ENCODE results near the gene SYNGAP1. TPM values are rescaled to one million over a fixed set of nuclear protein-coding genes. Genes with fewer than 3 reads are reported as not detected.

The SYNGAP1 gene
- total RNA-seq, 1 experiment from 2014 or later: 77.6 TPM

DNA sequence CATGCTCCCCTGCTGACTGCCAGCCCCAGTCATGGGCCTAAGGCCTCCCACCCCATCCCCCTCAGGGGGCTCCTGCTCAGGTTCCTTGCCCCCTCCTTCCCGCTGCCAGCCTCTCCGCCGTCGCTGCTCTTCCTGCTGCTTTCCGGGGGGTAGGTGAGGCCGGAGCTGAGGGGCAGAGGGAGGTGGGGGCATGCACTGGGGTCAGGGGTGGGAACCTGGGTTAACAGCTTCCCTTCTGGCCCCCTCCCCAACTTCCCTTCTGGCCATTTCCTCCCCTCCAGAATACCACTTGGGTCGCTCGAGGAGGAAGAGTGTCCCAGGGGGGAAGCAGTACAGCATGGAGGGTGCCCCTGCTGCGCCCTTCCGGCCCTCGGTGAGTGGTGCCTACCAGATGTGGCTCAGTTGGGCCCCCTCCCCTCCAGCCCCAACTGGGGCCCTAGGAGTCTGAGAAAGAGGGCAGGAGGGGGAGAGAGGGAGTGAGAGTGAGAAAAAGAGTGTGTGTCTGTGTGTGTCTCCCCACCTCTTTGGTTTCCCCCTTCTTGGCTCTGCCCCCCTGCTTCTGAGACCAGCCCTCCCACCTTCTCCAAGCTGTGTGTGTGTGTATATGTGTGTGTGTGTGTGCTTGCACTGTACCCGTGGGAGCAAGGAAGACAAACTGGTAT, 12.1 kb downstream of the SYNGAP1 start:
- ChIA-PET CTCF (interaction anchor here (0.9 kb wide), 1 partner anchor 22 kb away, joined by 3 read pairs; the partner anchor contains the start of gene ZBTB9), POLR2A (ENCODE audit: low non-redundant PET) (no interaction called here)
- H3K9me3 ChIP-seq (ENCODE audit: low read depth, low read length, poor library complexity, severe bottlenecking): no peaks in the 10 kb centered on the region
- peaks cover 23% of the 10 kb centered on the region for H3K36me3 ChIP-seq (ENCODE audit: insufficient read depth, low read length, poor library complexity, severe bottlenecking)
- peak overlapping the region; percentile 75 for H3K27ac ChIP-seq (ENCODE audit: low read depth, low read length, poor library complexity, severe bottlenecking)
- no TSS peak for BruUV-seq (replicated peaks)
- no peaks in the 10 kb centered on the region for H3K27me3 ChIP-seq (replicated peaks; ENCODE audit: insufficient read depth, low read depth, low read length, poor library complexity)
- H3K4me1 ChIP-seq (ENCODE audit: insufficient read depth, low read length, poor library complexity, severe bottlenecking): peaks cover 58% of the 10 kb centered on the region
- TF ChIP-seq EZH2 (IDR thresholded peaks at IDR 0.05; ENCODE audit: borderline replicate concordance, low read depth, low read length, poor library complexity, severe bottlenecking): no peak
- peak; percentile 67 for DNase-seq (ENCODE audit: low spot score)
- intact Hi-C loops (cut with micrococcal nuclease; ENCODE audit: unreplicated experiment): no loop called here
- H3K4me3 ChIP-seq (ENCODE audit: low read depth, low read length, poor library complexity, severe bottlenecking): peak overlapping the region; percentile 31

DNA sequence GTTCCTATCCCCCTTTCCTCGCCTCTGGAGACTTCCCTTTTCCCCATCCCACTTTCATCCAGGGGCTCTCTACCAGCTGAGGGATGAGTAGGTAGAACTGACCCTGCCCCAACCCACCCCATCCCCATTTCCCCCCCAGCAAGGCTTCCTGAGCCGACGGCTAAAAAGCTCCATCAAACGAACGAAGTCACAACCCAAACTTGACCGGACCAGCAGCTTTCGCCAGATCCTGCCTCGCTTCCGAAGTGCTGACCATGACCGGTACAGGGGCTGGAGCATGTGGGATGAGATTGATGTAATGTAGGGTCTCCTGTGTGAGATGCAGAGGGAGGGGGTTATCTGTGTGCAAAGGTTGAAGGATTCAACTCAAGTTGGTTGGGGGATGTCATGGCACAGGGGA, 12.7 kb downstream of the SYNGAP1 start:
- BruUV-seq (replicated peaks): no TSS peak
- intact Hi-C loops (cut with micrococcal nuclease; ENCODE audit: unreplicated experiment): no loop called here
- ChIA-PET CTCF (interaction anchor here (0.9 kb wide), 1 partner anchor 22 kb away, joined by 3 read pairs; the partner anchor contains the start of gene ZBTB9), POLR2A (ENCODE audit: low non-redundant PET) (no interaction called here)
- no peaks in the 10 kb centered on the region for H3K9me3 ChIP-seq (ENCODE audit: low read depth, low read length, poor library complexity, severe bottlenecking)
- no peak for DNase-seq (ENCODE audit: low spot score)
- H3K4me3 ChIP-seq (ENCODE audit: low read depth, low read length, poor library complexity, severe bottlenecking): peak overlapping the region; percentile 31
- H3K4me1 ChIP-seq (ENCODE audit: insufficient read depth, low read length, poor library complexity, severe bottlenecking): peaks cover 53% of the 10 kb centered on the region
- H3K27me3 ChIP-seq (replicated peaks; ENCODE audit: insufficient read depth, low read depth, low read length, poor library complexity): no peaks in the 10 kb centered on the region
- peaks cover 29% of the 10 kb centered on the region for H3K36me3 ChIP-seq (ENCODE audit: insufficient read depth, low read length, poor library complexity, severe bottlenecking)
- H3K27ac ChIP-seq (ENCODE audit: low read depth, low read length, poor library complexity, severe bottlenecking): peak overlapping the region; percentile 75
- TF ChIP-seq, protein P1, sequence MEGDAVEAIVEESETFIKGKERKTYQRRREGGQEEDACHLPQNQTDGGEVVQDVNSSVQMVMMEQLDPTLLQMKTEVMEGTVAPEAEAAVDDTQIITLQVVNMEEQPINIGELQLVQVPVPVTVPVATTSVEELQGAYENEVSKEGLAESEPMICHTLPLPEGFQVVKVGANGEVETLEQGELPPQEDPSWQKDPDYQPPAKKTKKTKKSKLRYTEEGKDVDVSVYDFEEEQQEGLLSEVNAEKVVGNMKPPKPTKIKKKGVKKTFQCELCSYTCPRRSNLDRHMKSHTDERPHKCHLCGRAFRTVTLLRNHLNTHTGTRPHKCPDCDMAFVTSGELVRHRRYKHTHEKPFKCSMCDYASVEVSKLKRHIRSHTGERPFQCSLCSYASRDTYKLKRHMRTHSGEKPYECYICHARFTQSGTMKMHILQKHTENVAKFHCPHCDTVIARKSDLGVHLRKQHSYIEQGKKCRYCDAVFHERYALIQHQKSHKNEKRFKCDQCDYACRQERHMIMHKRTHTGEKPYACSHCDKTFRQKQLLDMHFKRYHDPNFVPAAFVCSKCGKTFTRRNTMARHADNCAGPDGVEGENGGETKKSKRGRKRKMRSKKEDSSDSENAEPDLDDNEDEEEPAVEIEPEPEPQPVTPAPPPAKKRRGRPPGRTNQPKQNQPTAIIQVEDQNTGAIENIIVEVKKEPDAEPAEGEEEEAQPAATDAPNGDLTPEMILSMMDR (conservative IDR thresholded peaks at IDR 0.05; ENCODE audit: low read depth, low read length): no peak
- TF ChIP-seq EZH2 (IDR thresholded peaks at IDR 0.05; ENCODE audit: borderline replicate concordance, low read depth, low read length, poor library complexity, severe bottlenecking): no peak

DNA sequence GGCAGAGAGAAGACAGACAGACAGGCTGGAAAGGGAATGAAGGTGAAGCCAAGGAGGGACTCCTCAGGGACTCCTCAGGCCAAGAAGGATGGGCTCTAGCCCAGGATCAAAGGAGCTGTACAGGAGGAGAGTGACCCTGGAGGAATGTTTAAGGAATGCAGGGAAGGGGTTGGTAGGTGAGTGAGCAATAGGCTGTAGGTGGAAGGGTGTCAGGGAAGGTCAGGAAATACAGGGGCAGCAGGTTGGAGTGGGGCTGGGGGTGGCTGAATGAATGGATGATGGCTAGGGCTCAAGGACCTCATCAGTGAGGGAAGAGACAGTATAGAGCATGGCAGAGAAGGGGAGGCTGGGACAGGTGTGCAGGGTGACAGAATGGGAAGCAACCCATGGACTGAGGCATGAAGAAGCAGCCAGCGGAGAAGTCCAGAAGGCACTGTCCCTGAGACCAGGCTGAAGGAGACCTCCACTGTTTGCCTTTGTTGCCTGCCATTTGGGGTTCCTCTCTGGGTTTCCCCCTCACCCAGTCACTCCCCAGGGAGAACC, 13.2 kb downstream of the SYNGAP1 start:
- intact Hi-C loops (cut with micrococcal nuclease; ENCODE audit: unreplicated experiment): no loop called here
- no peak overlapping the region for H3K4me3 ChIP-seq (ENCODE audit: low read depth, low read length, poor library complexity, severe bottlenecking)
- BruUV-seq (replicated peaks): no TSS peak

More for the DNA sequence above, 13.2 kb downstream of the SYNGAP1 start:
- peak overlapping the region; percentile 75 for H3K27ac ChIP-seq (ENCODE audit: low read depth, low read length, poor library complexity, severe bottlenecking)
- H3K27me3 ChIP-seq (replicated peaks; ENCODE audit: insufficient read depth, low read depth, low read length, poor library complexity): no peaks in the 10 kb centered on the region
- TF ChIP-seq EZH2 (IDR thresholded peaks at IDR 0.05; ENCODE audit: borderline replicate concordance, low read depth, low read length, poor library complexity, severe bottlenecking): no peak
- TF ChIP-seq, protein P1 (conservative IDR thresholded peaks at IDR 0.05; ENCODE audit: low read depth, low read length): no peak
- POLR2A ChIA-PET (ENCODE audit: low non-redundant PET): interaction anchor here (0.6 kb wide), 1 partner anchor 138 kb away, joined by 3 read pairs; no protein-coding TSS in a partner anchor
- H3K4me1 ChIP-seq (ENCODE audit: insufficient read depth, low read length, poor library complexity, severe bottlenecking): peaks cover 53% of the 10 kb centered on the region
- peaks cover 32% of the 10 kb centered on the region for H3K36me3 ChIP-seq (ENCODE audit: insufficient read depth, low read length, poor library complexity, severe bottlenecking)
- H3K9me3 ChIP-seq (ENCODE audit: low read depth, low read length, poor library complexity, severe bottlenecking): no peaks in the 10 kb centered on the region
- CTCF ChIA-PET: no interaction called here
- DNase-seq (ENCODE audit: low spot score): no peak

Data from A673 (cell line).